RWPE2 (cell line): ENCODE results near the gene WNT6.

Source experiments
- ATAC-seq: fragments of 200-7000 bp; cut with Tn5 transposase; 3 replicates; pipeline ENCODE4 v1.9.1; 2021; ENCODE audit warnings: low read depth
- DNase-seq: peaks from one replicate; pipeline ENCODE4 v3.0.0-alpha.2; 2020; ENCODE audit warnings: low spot score
- H3K27ac ChIP-seq: fragments of 450-650 bp; 2 replicates; pipeline ENCODE4 v1.5.1; 2017; ENCODE audit warnings: mild to moderate bottlenecking; ENCODE audit not compliant: poor library complexity, severe bottlenecking
- H3K27me3 ChIP-seq: fragments of 250-450 bp; sonication (Bioruptor Pico); 2 replicates; pipeline ENCODE4 v1.5.1; 2021; ENCODE audit warnings: mild to moderate bottlenecking, moderate library complexity; ENCODE audit not compliant: insufficient read depth, poor library complexity, severe bottlenecking
- H3K36me3 ChIP-seq: fragments of 250-450 bp; sonication (Bioruptor Pico); 2 replicates; pipeline ENCODE4 v1.5.1; 2020; ENCODE audit warnings: low read depth, mild to moderate bottlenecking, moderate library complexity
- H3K4me1 ChIP-seq: fragments of 250-450 bp; sonication (Bioruptor Pico); 2 replicates; pipeline ENCODE4 v1.5.1; 2021; ENCODE audit warnings: mild to moderate bottlenecking, moderate library complexity; ENCODE audit not compliant: insufficient read depth, poor library complexity, severe bottlenecking
- H3K4me3 ChIP-seq: fragments of 250-450 bp; sonication (Bioruptor Pico); 2 replicates; pipeline ENCODE4 v1.5.1; 2021; ENCODE audit warnings: mild to moderate bottlenecking, moderate library complexity; ENCODE audit not compliant: severe bottlenecking
- H3K9me3 ChIP-seq: fragments of 250-450 bp; sonication (Bioruptor Pico); 2 replicates; pipeline ENCODE4 v1.5.1; 2021; ENCODE audit warnings: mild to moderate bottlenecking, moderate library complexity; ENCODE audit not compliant: severe bottlenecking
- CTCF ChIP-seq: fragments of 450-650 bp; IDR thresholded peaks from one replicate; pipeline ENCODE4 v1.5.1; 2017; ENCODE audit warnings: mild to moderate bottlenecking, moderate library complexity; ENCODE audit not compliant: poor library complexity, severe bottlenecking

The WNT6 gene

GRCh38 chr2:218830526-218831306, 28.9 kb upstream of the WNT6 start:
- no peaks in the 10 kb centered on the region for H3K27me3 ChIP-seq
- H3K27ac ChIP-seq: no peak overlapping the region
- TF ChIP-seq CTCF: no peak
- DNase-seq: no peak
- peaks cover 8% of the 10 kb centered on the region for H3K4me1 ChIP-seq
- H3K9me3 ChIP-seq: no peaks in the 10 kb centered on the region
- ATAC-seq: no peak
- H3K36me3 ChIP-seq: no peaks in the 10 kb centered on the region
- H3K4me3 ChIP-seq: no peak overlapping the region

- no peak for TF ChIP-seq CTCF
- H3K36me3 ChIP-seq: no peaks in the 10 kb centered on the region
- peaks cover 8% of the 10 kb centered on the region for H3K4me1 ChIP-seq
- no peaks in the 10 kb centered on the region for H3K9me3 ChIP-seq
- DNase-seq: no peak
- no peak within 1 kb of the TSS for H3K4me3 ChIP-seq
- no peaks in the 10 kb centered on the region for H3K27me3 ChIP-seq
- H3K27ac ChIP-seq: no peak within 1 kb of the TSS
- ATAC-seq: no peak
Measured at GRCh38 chr2:218831378-218831990, 28.1 kb upstream of the WNT6 start, which contains the start of gene PRKAG3. Gene PRKAG3 (minus strand): TSS chr2:218831803.

GRCh38 chr2:218832081-218832480, 27.5 kb upstream of the WNT6 start:
- ATAC-seq (no peak; the same call in 2 of the 3 replicates), DNase-seq (no peak)
- peaks cover 8% of the 10 kb centered on the region for H3K4me1 ChIP-seq
- no peak overlapping the region for H3K4me3 ChIP-seq
- no peaks in the 10 kb centered on the region for H3K27me3 ChIP-seq
- H3K9me3 ChIP-seq: no peaks in the 10 kb centered on the region
- no peaks in the 10 kb centered on the region for H3K36me3 ChIP-seq
- H3K27ac ChIP-seq: no peak overlapping the region
- TF ChIP-seq CTCF: no peak

- no peaks in the 10 kb centered on the region for H3K27me3 ChIP-seq
- H3K4me1 ChIP-seq: peaks cover 8% of the 10 kb centered on the region
- DNase-seq (no peak), ATAC-seq (peak; percentile 90)
- TF ChIP-seq CTCF: no peak
- no peaks in the 10 kb centered on the region for H3K9me3 ChIP-seq
- H3K4me3 ChIP-seq: no peak overlapping the region
- H3K27ac ChIP-seq: no peak overlapping the region
- no peaks in the 10 kb centered on the region for H3K36me3 ChIP-seq
Measured at GRCh38 chr2:218832520-218832919, 27.1 kb upstream of the WNT6 start.
